Thyroid gland (tissue), 4 donors: ENCODE measurements around the gene FXN.

Source experiments
- CTCF ChIP-seq, 6 experiments: fragments of 200-600 bp in 3 of 6; fragments of 450-650 bp in 3 of 6; sonication (generic) in 3 of 6; IDR thresholded peaks; one replicate each; pipeline ENCODE4 v1.5.1; 2016 to 2019; ENCODE audit warnings: antibody characterized with exemption in 6 of 6, mild to moderate bottlenecking in 2 of 6, inconsistent platforms in 1 of 6, moderate library complexity in 1 of 6
- POLR2A ChIP-seq, 2 donors: fragments of 450-650 bp; IDR thresholded peaks; one replicate each; pipeline ENCODE4 v1.6.1; 2017; ENCODE audit warnings: antibody characterized with exemption in 2 of 2, mild to moderate bottlenecking in 2 of 2, moderate library complexity in 1 of 2

GRCh38 chr9:69097064-69097463, 61.5 kb downstream of the FXN start:
- TF ChIP-seq CTCF (IDR thresholded peaks at IDR 0.05) (no peak), POLR2A (IDR thresholded peaks at IDR 0.05) (no peak)
